Astrocyte of the cerebellum (primary cell): ENCODE measurements around the gene MS4A4E.

Experiments
- DNase-seq: peaks from one replicate; pipeline ENCODE4 v3.0.0-alpha.2; 2011; ENCODE audit warnings: low read depth
- H3K4me3 ChIP-seq: 2 replicates; pipeline ENCODE4 v1.5.1; 2011; ENCODE audit warnings: mild to moderate bottlenecking, low read depth, low read length, moderate library complexity
- CTCF ChIP-seq: IDR thresholded peaks from 2 replicates; pipeline ENCODE4 v1.5.1; 2012; ENCODE audit warnings: low read length, low read depth, moderate library complexity, mild to moderate bottlenecking; ENCODE audit errors: missing control alignments
- in situ Hi-C: cut with HindIII; loops from 2 replicates; pipeline ENCODE4 v1.10.0; 2017; ENCODE audit warnings: low sequenced_read_pairs

The MS4A4E gene

GRCh38 chr11:60175860-60176275 lies 67.1 kb downstream of the MS4A4E start:
- no peak for DNase-seq
- no peak for TF ChIP-seq CTCF

GRCh38 chr11:60172011-60172410 lies 70.9 kb downstream of the MS4A4E start:
- TF ChIP-seq CTCF, result no peak
- H3K4me3 ChIP-seq, result no peak overlapping the region
- DNase-seq, result no peak
- in situ Hi-C loops, result no loop called here

More at GRCh38 chr11:60175860-60176275, 67.1 kb downstream of the MS4A4E start:
- no peak overlapping the region for H3K4me3 ChIP-seq
- in situ Hi-C loops, result no loop called here

GRCh38 chr11:60170566-60170965 lies 72.4 kb downstream of the MS4A4E start:
- TF ChIP-seq CTCF, result no peak
- H3K4me3 ChIP-seq, result no peak overlapping the region
- no peak for DNase-seq
- in situ Hi-C loops, result no loop called here

- no peak for TF ChIP-seq CTCF
- in situ Hi-C loops, result no loop called here
- DNase-seq, result no peak
- H3K4me3 ChIP-seq, result no peak overlapping the region
Measured at GRCh38 chr11:60169264-60169915, 73.5 kb downstream of the MS4A4E start.

GRCh38 chr11:60168306-60168705 lies 74.6 kb downstream of the MS4A4E start:
- TF ChIP-seq CTCF, result no peak
- in situ Hi-C loops, result no loop called here
- no peak for DNase-seq
- no peak overlapping the region for H3K4me3 ChIP-seq

- TF ChIP-seq CTCF, result no peak
- no peak for DNase-seq
- no peak overlapping the region for H3K4me3 ChIP-seq
- in situ Hi-C loops, result no loop called here
Measured at GRCh38 chr11:60165951-60166350, 77.0 kb downstream of the MS4A4E start.
